Endodermal cell (in vitro differentiated cells): ENCODE results near the gene SLC22A1. TPM values are rescaled to one million over a fixed set of nuclear protein-coding genes. Genes with fewer than 3 reads are reported as not detected.
"Not testable (repeated sequence)": the region's sequence is repeated elsewhere in the genome, so short reads cannot be mapped to it uniquely, and the experiment has no call there.

Experiments
- DNase-seq: peaks from one replicate; pipeline ENCODE4 v3.0.0-alpha.2; 2017
- H3K27ac ChIP-seq: 2 replicates; pipeline ENCODE4 v1.5.1; 2013; ENCODE audit warnings: mild to moderate bottlenecking, low read depth, low read length, moderate library complexity
- H3K27me3 ChIP-seq: 2 replicates; pipeline ENCODE4 v1.6.1; 2013; ENCODE audit warnings: mild to moderate bottlenecking, low read length, moderate library complexity; ENCODE audit not compliant: insufficient read depth, control insufficient read depth, poor library complexity, severe bottlenecking
- H3K36me3 ChIP-seq: 2 replicates; pipeline ENCODE4 v1.7.0; 2013; ENCODE audit warnings: mild to moderate bottlenecking, low read length, moderate library complexity; ENCODE audit not compliant: control insufficient read depth, insufficient read depth
- H3K4me1 ChIP-seq: one replicate; pipeline ENCODE4 v1.7.0; 2013; ENCODE audit warnings: low read length; ENCODE audit not compliant: control insufficient read depth, insufficient read depth
- H3K4me3 ChIP-seq: 2 replicates; pipeline ENCODE4 v1.5.1; 2013; ENCODE audit warnings: mild to moderate bottlenecking, low read length, moderate library complexity
- H3K9ac ChIP-seq: 2 replicates; pipeline ENCODE4 v1.6.1; 2013; ENCODE audit warnings: mild to moderate bottlenecking, low read length, moderate library complexity; ENCODE audit not compliant: poor library complexity, severe bottlenecking; ENCODE audit errors: extremely low read depth
- H3K9me3 ChIP-seq: 2 replicates; pipeline ENCODE4 v1.6.1; 2013; ENCODE audit warnings: mild to moderate bottlenecking, low read length, moderate library complexity; ENCODE audit not compliant: control insufficient read depth
- H3K27ac Mint-ChIP-seq: 2 replicates; pipeline ENCODE4 v1.8.0; 2020; ENCODE audit warnings: mixed read lengths
- H3K27me3 Mint-ChIP-seq: 2 replicates; pipeline ENCODE4 v1.8.0; 2021; ENCODE audit warnings: mild to moderate bottlenecking, mixed read lengths; ENCODE audit not compliant: insufficient read depth
- H3K36me3 Mint-ChIP-seq: 2 replicates; pipeline ENCODE4 v1.8.0; 2020; ENCODE audit warnings: low read depth, mixed read lengths
- H3K4me1 Mint-ChIP-seq: 2 replicates; pipeline ENCODE4 v1.8.0; 2020; ENCODE audit warnings: mixed read lengths
- H3K4me3 Mint-ChIP-seq: 2 replicates; pipeline ENCODE4 v1.8.0; 2020; ENCODE audit warnings: mild to moderate bottlenecking, moderate library complexity, mixed read lengths
- H3K9me3 Mint-ChIP-seq: 2 replicates; pipeline ENCODE4 v1.8.0; 2020; ENCODE audit warnings: mild to moderate bottlenecking, mixed read lengths
- CTCF ChIP-seq: fragments of 200-600 bp; sonication (generic); conservative IDR thresholded peaks from 2 replicates; pipeline ENCODE4 v1.5.0; 2021; ENCODE audit warnings: antibody characterized with exemption, mild to moderate bottlenecking
- WGBS, 2 experiments: methylation state at CpG; one replicate each; pipeline versions ENCODE4 v1.1.5 to v1.1.7; 2013; ENCODE audit warnings: missing lambda C conversion rate in 2 of 2, mixed read lengths in 1 of 2; ENCODE audit not compliant: insufficient coverage in 1 of 2, insufficient read length in 1 of 2; 5-methylcytosine and 5-hydroxymethylcytosine counted together
- total RNA-seq, 2 donors: library from RNA; stranded (reverse); fragmentation: NEBNext Ultra II Directional in 1 of 2; extraction: Animal tissue kit (Norgen Biotek cat#: 25700) in 1 of 2; gene quantifications; 2 replicates in 1 of 2; 3 replicates in 1 of 2; pipeline ENCODE4 v1.2.1, GENCODE V29; 2021

SLC22A1 gene
- total RNA-seq, 2 donors from 2014 or later: 1.0 TPM; not detected in 1

- peaks cover 78% of the 10 kb centered on the region for H3K27me3 Mint-ChIP-seq
- peaks cover 9% of the 10 kb centered on the region for H3K4me1 ChIP-seq
- TF ChIP-seq CTCF: no peak
- H3K4me3 Mint-ChIP-seq: no peak overlapping the region
- peaks cover 3% of the 10 kb centered on the region for H3K36me3 Mint-ChIP-seq
- no peak overlapping the region for H3K9ac ChIP-seq
- H3K4me1 Mint-ChIP-seq: peaks cover 37% of the 10 kb centered on the region
- no peak overlapping the region for H3K27ac Mint-ChIP-seq
- DNase-seq: peak; percentile 70
- WGBS, 2 experiments: 61 to 100% methylated on average over 1 to 4 of the region's 4 CpGs
- no peak overlapping the region for H3K4me3 ChIP-seq
- H3K27ac ChIP-seq: no peak overlapping the region
- H3K36me3 ChIP-seq: no peaks in the 10 kb centered on the region
- H3K27me3 ChIP-seq: peaks cover 8% of the 10 kb centered on the region
- no peaks in the 10 kb centered on the region for H3K9me3 Mint-ChIP-seq
- H3K9me3 ChIP-seq: no peaks in the 10 kb centered on the region
These were observed 10.7 kb downstream of the SLC22A1 start for GRCh38 chr6:160132297-160132637.

GRCh38 chr6:160132776-160133338, 11.2 kb downstream of the SLC22A1 start:
- peak; percentile 69 for DNase-seq
- Mint-ChIP-seq H3K4me3 (peak overlapping the region; percentile 13), H3K27me3 (peaks cover 73% of the 10 kb centered on the region), H3K36me3 (peaks cover 3% of the 10 kb centered on the region), H3K9me3 (no peaks in the 10 kb centered on the region), H3K4me1 (peaks cover 43% of the 10 kb centered on the region), H3K27ac (no peak overlapping the region)
- no peak overlapping the region for H3K9ac ChIP-seq
- no peak for TF ChIP-seq CTCF
- no peaks in the 10 kb centered on the region for H3K9me3 ChIP-seq
- H3K36me3 ChIP-seq: no peaks in the 10 kb centered on the region
- 47 to 48% methylated on average over 11 to 12 of the region's 12 CpGs for WGBS, 2 experiments
- H3K4me1 ChIP-seq: peaks cover 13% of the 10 kb centered on the region
- peaks cover 8% of the 10 kb centered on the region for H3K27me3 ChIP-seq
- H3K4me3 ChIP-seq: no peak overlapping the region
- no peak overlapping the region for H3K27ac ChIP-seq

GRCh38 chr6:160133441-160134336, 12.1 kb downstream of the SLC22A1 start:
- Histone ChIP-seq H3K4me1 (peaks cover 15% of the 10 kb centered on the region), H3K27me3 (peaks cover 8% of the 10 kb centered on the region), H3K9me3 (no peaks in the 10 kb centered on the region), H3K27ac (no peak overlapping the region), H3K9ac (no peak overlapping the region), H3K36me3 (no peaks in the 10 kb centered on the region), H3K4me3 (no peak overlapping the region)
- WGBS, 2 experiments: 88 to 91% methylated on average over 27 to 47 of the region's 47 CpGs
- DNase-seq: peak; percentile 65
- Mint-ChIP-seq H3K27ac (no peak overlapping the region), H3K36me3 (peaks cover 3% of the 10 kb centered on the region), H3K4me1 (peaks cover 48% of the 10 kb centered on the region), H3K27me3 (peaks cover 66% of the 10 kb centered on the region), H3K9me3 (no peaks in the 10 kb centered on the region), H3K4me3 (peak overlapping the region; percentile 13)
- TF ChIP-seq CTCF: no peak

GRCh38 chr6:160134337-160134751, 12.7 kb downstream of the SLC22A1 start:
- not testable (repeated sequence) for H3K9me3 ChIP-seq, H3K4me3 Mint-ChIP-seq, H3K27ac ChIP-seq, H3K27ac Mint-ChIP-seq, H3K36me3 ChIP-seq, H3K4me3 ChIP-seq, H3K27me3 ChIP-seq, H3K9me3 Mint-ChIP-seq, H3K36me3 Mint-ChIP-seq, H3K9ac ChIP-seq
- Mint-ChIP-seq H3K4me1 (peaks cover 48% of the 10 kb centered on the region), H3K27me3 (peaks cover 59% of the 10 kb centered on the region)
- H3K4me1 ChIP-seq: peaks cover 15% of the 10 kb centered on the region
- peak; percentile 25 for DNase-seq
- WGBS, 2 experiments: 95 to 97% methylated on average over 20 of the region's 20 CpGs
